Stimulated activated naive CD4-positive, alpha-beta T cell (primary cell): ENCODE data around the gene FAM83G.

Experiments used
- DNase-seq, 6 experiments: peaks; one replicate each; lab custom pipeline; 2025; lab: John Stamatoyannopoulos, UW

FAM83G gene

GRCh38 chr17:18988546-18989173, 15.9 kb downstream of the FAM83G start:
- DNase-seq, result no peak

- DNase-seq, result no peak
These were observed 16.6 kb downstream of the FAM83G start for GRCh38 chr17:18987862-18988545.

GRCh38 chr17:18987230-18987610, 17.3 kb downstream of the FAM83G start:
- no peak for DNase-seq

DNA sequence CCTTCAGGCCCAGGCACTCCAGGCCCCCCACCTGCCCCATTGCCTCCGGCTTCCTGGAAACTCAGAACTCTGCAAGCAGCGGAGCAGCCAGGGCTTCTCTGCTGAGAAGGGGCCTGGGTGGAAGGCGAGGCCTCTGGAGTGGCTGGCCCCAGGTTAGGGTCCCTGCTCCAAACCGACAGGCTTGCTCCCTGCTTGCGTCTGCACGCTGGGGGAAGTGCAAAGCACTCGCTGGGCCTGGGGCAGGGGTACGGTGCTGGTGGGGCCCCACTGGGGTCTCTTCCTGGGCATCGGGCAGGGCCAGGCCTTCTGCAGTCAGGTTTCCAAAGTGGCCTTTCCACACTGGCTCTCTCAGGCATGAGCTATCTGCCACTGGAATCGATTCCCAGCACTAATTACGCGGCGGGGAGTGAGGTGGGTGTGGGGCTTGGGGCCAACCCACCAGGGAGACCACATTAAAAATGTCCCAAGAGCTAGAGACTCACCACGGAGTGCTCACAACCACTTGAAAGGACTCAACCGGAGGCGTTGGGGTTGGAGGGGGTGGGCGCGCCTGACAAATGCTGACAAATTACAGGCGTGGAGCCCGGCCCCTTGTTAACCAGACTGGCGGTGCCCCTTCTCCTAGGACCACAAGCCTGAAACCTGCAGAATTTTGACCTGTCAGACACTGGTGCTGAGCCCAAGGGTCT, 17.9 kb downstream of the FAM83G start:
- DNase-seq, result no peak

DNA sequence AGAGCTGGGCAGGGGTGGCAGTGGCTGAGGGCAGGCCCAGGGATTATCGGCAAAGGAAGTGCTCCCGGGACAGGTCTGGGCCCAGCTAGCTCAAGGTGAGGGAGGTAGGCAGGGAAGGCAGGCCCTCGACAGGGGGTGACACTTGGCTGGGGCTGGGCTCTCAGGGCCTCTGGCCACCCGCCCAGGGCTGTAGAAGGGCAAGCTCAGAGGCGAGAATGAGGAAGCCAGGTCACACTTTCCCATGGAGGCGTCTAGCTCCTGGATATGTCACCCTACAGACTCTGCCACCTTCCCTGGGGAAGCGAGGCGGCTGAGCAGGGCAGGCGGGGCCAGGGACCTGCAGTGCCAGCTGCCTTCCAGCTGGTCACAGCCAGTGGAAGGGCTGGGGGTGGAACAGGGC, 19.1 kb downstream of the FAM83G start:
- no peak for DNase-seq

DNA sequence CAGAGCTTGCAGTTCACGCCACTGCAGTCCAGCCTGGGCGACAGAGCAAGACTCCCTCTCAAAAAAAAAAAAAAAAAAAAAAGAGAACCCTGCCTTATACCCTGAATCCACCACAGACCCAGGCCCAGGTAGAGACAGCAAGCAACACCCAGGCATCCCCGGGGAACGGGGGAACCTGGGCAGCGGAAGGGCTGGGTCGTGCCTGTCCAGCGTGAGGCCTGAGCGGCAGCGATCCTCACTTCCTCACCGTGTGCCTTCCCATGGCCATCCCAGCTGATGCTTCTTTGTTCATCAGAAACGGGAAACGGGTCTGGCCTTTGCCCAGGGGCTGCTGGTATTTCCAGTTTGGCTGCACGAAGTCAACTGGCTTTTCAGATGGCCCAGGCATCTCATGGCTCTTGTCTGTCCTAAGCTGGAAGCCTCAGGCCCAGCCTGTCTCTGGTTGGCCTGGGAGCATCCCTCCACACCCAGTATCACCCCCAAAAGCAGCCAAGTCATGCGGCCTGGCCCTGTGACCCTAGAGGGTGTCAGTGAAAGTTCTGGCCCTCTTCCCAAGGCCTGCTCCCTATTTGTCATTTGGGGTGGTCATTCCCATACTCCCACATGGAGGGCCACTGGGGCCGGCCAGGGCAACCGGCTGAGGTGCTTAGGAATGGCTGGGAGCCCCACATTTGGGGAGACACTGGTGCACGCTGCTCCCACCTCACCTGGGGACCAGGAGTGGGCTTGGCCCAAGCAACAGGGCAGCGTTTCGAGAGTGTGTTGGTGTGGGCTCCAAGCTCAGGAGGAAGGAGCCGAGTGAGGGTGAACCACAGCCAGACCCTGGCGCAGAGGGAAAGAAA, 20.1 kb downstream of the FAM83G start:
- no peak for DNase-seq

DNA sequence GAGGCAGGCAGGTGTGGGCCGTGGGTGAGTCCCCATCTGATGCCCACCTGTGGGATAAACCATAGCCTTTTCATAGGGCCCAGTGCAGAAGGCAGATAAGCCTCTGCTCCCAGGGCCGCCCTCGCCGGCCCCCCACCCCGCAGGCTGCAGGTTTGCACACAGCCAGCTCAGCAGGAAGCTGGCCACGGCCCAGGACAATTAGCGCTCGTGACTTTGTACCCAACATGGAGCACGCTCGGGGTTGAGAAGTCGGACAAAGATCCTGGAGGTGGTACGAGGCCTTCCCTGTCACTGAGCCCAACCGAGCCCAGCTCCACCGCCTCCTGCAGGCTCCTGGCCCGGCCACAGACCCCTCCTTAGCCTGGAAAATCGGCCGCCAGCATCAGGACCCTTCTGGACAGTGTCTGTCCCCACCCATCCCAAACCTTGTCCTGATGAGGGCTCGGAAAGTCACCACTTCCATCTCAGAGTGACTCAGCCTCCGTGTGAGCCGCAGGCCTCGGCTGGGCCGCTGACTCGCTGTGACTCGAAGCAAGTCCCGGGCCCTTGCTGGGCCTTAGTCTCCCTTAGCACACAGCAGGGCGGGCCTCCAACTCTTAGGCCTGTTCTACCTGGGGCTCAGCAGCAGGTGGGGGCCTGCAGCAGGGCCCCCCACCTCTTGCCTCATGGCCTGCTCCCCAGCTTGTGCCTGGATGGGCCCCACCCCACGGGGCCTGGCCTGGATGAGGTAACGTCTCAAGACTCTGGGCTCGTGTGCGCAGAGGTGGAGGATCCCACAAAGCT, 22.7 kb downstream of the FAM83G start:
- DNase-seq, result no peak

DNA sequence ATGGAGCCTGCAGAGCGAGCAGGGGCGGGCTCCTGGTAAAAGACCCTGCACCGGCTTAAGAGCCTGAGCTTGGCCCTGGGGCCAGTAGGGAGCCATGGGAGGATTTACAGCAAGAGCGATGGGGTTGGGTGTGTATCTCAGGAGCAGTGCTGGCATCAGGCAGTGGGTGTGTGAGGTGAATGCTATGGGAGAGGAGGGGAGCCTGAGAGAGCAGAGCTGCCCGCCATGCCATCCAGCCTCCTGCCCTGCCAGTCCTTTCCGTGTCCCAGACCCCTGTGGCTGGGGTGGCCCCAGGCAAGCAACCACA, 23.3 kb downstream of the FAM83G start:
- DNase-seq, result no peak

DNA sequence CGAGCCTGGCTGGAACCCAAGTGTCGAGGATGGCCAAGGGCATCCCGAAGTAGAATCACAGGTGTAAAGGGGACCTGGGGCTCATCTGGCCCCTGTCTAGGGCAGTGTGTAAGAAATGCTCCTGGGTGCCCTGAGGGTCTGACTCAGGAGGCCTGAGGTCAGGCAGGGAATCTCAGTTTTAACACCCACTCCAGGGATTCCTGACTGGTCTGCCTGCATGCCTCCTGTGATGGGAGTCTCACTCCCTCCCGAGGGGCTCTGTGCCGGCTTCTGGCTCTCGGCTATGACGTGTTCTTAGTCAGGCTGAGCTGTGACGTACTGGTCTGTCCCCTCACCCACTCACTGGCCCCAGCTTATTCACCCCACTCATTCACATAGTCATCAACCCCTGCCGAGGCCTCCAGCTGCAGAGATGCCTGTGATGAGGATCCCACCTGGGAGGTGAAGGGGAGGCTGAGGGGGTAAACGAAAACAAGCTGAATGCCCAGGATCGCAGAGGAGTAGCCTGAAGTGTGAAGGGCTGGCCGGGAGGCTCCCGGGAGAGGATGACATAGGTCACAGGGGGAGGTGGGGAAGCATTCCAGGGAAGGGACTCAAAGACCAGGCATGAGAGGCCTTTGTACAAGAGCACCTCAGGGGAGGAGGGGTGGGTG, 23.8 kb downstream of the FAM83G start:
- DNase-seq, result no peak

- no peak for DNase-seq
These were observed 25.9 kb downstream of the FAM83G start for GRCh38 chr17:18978655-18979054.

GRCh38 chr17:18978050-18978449, 26.5 kb downstream of the FAM83G start:
- no peak for DNase-seq

DNA sequence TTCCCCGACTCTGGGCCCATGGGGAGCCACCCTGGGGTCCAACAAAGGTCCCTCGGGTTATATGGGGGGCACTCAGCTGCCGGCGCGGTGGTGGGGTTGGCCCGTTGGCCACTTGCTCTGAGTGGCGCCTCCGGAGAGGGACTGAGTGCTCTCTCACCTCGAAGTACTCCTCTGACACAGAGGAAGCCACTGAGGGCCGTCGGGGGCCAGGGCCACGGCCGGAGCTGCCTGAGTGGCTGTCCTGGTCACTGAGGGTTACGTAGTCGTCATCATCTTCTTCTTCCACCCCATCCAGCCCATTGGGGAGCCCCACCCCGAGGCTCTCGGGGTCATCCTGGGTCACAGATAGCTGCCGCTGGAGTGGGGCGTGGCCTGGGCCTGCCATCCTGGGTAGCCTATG, 26.9 kb downstream of the FAM83G start:
- DNase-seq, result no peak

DNA sequence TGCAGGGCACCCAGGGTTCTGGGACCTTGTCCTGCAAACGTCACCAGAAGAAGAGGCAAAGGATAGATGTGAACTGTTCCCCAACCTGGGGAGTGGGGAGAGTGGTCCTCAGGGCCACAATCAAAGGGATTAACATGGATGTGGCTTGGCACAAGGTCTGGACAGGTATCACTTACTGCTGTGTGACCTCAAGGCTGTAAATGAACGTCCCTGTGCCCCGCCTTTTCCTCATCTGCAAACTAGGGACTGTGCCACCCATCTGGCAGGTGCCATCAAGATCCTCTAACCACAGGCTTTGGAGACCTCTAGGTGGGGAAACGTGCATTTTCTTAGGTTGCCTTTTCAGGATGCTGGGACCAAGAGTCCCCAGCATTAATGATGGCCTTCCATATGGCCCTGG, 27.5 kb downstream of the FAM83G start:
- no peak for DNase-seq

- no peak for DNase-seq
These were observed 28.4 kb downstream of the FAM83G start for GRCh38 chr17:18976201-18976600.

DNA sequence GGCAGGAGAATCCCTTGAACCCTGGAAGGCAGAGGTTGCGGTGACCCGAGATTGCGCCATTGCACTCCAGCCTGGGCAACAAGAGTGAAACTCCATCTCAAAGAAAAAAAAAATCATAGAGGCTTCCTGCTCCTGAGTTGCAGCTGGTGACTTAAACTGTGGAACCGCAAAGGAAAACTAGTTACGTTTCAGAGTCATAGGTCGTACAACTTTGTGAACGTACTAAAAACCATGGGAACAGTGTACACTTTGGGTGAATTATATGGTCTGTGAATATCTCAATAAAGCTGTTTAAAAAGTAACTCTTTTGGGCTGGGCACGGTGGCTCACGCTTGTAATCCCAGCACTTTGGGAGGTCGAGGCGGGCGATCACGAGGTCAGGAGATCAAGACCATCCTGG, 29.0 kb downstream of the FAM83G start:
- no peak for DNase-seq

DNA sequence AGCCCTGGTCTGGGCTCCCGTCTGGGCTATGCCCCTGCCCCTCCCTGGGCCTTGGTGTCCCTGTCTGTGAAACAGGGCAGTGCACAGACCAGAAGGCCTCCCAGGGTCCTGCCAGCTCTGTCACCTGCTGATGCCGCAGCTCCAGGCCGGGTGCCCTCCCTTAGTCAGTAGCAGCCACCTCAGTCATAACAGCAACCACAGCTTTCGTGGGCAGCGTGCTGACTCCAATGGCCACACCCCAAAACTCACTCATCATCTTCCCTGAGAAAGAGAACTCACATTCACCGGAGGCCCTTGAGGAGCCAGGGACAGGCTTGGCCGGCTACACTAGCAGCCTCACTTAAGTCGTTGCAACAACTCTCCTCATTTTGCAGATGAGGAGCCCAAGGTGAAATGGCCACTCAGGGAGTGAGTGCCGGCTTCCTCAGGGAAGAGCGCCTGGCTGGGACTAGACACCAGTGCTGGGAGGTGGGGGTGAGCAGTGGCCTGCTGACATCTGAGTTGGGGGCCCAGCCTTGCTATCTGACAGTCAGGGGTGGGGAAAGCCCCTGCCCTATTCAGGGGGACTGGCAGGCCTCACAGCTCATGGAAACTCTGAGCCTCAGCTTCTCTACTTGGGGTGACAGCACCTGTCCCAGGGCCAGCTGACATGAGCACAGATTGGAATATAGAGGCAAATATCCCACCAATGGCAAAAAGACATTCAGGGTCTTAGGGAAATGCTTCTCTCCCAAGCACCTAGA, 30.0 kb downstream of the FAM83G start:
- DNase-seq, result no peak

DNA sequence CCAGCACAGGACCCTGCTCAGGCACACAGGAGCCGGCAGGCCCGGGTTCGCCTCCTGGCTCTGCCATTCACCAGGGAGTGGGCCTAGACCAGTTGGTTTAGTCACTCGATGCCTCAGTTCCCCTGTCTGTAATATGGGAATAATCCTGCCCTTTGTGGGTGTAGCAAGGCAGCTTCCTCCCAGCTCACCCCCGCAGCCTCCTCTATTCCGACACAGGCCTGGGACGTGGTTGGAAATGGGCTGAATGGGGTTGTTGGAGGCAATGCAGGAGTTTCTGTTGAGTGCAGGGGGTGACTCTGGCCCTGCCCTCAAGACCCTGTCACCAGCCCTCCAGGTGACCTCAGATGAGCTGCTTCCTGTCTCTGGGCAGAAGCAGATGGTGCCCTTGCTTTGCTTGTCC, 32.8 kb downstream of the FAM83G start:
- no peak for DNase-seq

DNA sequence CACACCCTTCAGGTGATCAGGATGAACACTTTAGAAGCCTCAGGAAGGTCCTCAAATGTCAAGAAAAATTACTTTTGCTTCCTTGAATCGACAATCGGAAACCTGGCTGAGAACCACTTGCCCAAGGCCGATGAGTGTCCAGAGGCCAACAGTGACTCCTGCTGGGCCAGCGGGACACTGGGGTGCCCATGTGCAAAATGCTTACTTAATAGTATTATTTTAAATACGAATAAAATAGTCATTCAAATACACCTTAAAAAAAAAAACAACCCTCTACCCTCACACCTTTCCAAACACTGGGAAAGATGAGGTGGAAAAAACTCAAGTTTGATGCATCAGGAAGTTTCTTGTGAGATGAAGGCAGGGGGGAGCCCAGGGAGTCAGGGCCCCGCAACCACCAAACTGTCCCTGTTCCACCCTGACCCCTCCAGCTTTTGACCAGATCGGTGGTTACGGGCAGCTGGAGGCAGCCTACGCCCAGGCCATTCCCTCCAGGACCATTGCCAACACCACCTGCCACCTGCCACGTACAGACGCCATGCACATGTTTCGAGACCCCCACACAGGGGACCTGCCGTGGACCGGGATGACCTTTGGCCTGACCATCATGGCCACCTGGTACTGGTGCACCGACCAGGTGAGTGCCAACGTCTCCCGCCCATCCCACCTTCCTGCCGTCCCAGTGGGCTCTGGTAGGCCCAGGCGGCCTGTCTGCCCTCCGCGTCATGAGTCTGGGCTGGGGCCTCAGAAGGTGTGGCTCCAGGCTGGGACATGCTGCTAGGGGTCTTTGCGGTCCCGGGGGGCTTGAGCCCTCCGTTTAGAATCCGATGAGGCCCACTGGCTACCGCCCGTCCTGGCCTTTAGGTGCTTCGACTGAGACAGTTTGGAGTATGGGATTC, 33.7 kb downstream of the FAM83G start:
- no peak for DNase-seq
